BLaER1 treated with 17β-estradiol and CSF1 and Interleukin-3, amounts not matched to agents 10 nM and 100 nM (cell line): ENCODE measurements around the gene UTS2.
A peak's percentile ranks its signal among the peaks of the same experiment; 100 is the strongest.

Experiments
- H3K27ac ChIP-seq, 11 experiments: shearing (Covaris generic); formaldehyde crosslinking; 2 replicates each; pipeline ENCODE4 v1.8.1; 2022
- H3K27me3 ChIP-seq, 11 experiments: shearing (Covaris generic); formaldehyde crosslinking; 2 replicates each; pipeline ENCODE4 v1.8.1; 2022
- H3K36me3 ChIP-seq, 11 experiments: shearing (Covaris generic); formaldehyde crosslinking; 2 replicates each; pipeline ENCODE4 v1.8.1; 2022
- H3K4me1 ChIP-seq, 10 experiments: shearing (Covaris generic); formaldehyde crosslinking; 2 replicates each; pipeline ENCODE4 v1.8.1; 2022
- H3K4me2 ChIP-seq, 11 experiments: shearing (Covaris generic); formaldehyde crosslinking; 2 replicates each; pipeline ENCODE4 v1.8.1; 2022
- H3K4me3 ChIP-seq, 10 experiments: shearing (Covaris generic); formaldehyde crosslinking; 2 replicates each; pipeline ENCODE4 v1.8.1; 2022
- H3K9ac ChIP-seq, 11 experiments: shearing (Covaris generic); formaldehyde crosslinking; 2 replicates each; pipeline ENCODE4 v1.8.1; 2022
- H3K9me3 ChIP-seq, 11 experiments: shearing (Covaris generic); formaldehyde crosslinking; replicated peaks in 1 of 11; 2 replicates each; pipeline ENCODE4 v1.8.1; 2022
- H4K20me1 ChIP-seq, 11 experiments: shearing (Covaris generic); formaldehyde crosslinking; 2 replicates each; pipeline ENCODE4 v1.8.1; 2022
- Cebpa-rat ChIP-seq, 11 experiments: shearing (Covaris generic); IDR thresholded peaks; 2 replicates each; pipeline ENCODE4 v1.8.1; 2022

The UTS2 gene

DNA sequence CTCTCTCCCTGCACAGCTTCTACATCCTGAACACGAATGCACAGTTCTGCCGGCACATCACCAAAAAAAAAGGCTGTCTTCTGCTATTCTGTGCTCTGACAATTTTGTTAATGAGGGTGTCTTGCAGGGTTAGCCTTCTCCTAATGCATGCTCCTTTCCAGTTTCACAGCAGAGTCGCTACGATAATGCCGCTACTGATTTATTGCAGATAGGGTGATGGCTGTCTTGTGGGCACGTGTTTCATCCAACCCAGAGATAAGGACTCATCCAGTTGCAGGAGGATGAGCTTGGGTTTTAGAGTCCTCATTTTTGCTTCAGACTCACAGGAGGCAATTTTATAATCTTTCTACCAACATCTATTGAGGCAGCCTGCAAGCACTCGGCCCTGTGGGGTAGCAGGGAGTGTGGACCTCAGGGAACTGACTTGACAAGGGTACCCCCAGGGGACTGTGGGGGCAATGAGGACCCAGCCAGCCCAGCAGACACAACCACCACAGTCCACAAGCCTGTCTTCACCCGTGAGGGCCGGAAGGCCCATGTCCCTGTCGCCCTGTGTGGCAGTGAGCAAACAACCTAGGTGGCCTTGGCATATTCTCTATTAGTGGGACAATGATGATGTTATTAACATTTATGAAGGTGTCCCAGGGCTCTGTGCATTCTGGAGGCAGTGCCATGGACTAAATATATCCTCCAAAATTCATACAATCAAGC is 15.4 kb upstream of the UTS2 start:
- Histone ChIP-seq H4K20me1 (no peaks in the 10 kb centered on the region), H3K36me3 (no peaks in the 10 kb centered on the region), H3K4me3 (no peak overlapping the region), H3K27ac (no peak overlapping the region), H3K9me3 (peaks cover 0 to 8% (median 0%) of the 10 kb centered on the region in 11 experiments; a peak in 3 of 22 replicates), H3K27me3 (no peaks in the 10 kb centered on the region), H3K4me2 (no peak overlapping the region), H3K4me1 (peaks cover 0 to 7% (median 0%) of the 10 kb centered on the region in 10 experiments; a peak in 1 of 20 replicates), H3K9ac (no peak overlapping the region)
- TF ChIP-seq Cebpa-rat (IDR thresholded peaks at IDR 0.05) = no peak

DNA sequence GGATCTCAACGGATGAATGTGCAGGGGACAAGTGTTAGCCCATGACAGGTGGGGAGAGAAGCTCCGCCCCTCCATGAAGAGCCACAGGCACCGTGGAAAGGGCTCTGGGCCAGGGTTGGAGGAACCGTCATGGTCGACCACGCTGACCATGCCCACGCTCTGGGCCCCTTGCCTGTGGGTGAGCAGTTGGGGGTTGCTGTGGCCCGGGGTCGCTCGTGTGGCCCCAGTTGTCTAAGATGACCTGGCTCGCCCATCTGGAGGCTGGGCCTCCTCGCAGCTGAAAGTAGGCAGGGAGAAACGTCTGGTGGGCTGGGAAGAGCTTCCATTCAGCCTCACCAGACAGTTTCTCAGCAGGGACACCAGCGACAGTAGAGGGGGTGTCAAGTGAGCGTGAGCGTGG is 13.1 kb upstream of the UTS2 start:
- Histone ChIP-seq H3K9ac (no peak overlapping the region), H4K20me1 (no peaks in the 10 kb centered on the region), H3K36me3 (no peaks in the 10 kb centered on the region), H3K27ac (no peak overlapping the region), H3K9me3 (peaks cover 0 to 8% (median 0%) of the 10 kb centered on the region in 11 experiments; a peak in 3 of 22 replicates), H3K4me2 (no peak overlapping the region), H3K4me1 (peaks cover 0 to 7% (median 0%) of the 10 kb centered on the region in 10 experiments; a peak in 1 of 20 replicates), H3K4me3 (no peak overlapping the region), H3K27me3 (no peaks in the 10 kb centered on the region)
- TF ChIP-seq Cebpa-rat (IDR thresholded peaks at IDR 0.05) = no peak

DNA sequence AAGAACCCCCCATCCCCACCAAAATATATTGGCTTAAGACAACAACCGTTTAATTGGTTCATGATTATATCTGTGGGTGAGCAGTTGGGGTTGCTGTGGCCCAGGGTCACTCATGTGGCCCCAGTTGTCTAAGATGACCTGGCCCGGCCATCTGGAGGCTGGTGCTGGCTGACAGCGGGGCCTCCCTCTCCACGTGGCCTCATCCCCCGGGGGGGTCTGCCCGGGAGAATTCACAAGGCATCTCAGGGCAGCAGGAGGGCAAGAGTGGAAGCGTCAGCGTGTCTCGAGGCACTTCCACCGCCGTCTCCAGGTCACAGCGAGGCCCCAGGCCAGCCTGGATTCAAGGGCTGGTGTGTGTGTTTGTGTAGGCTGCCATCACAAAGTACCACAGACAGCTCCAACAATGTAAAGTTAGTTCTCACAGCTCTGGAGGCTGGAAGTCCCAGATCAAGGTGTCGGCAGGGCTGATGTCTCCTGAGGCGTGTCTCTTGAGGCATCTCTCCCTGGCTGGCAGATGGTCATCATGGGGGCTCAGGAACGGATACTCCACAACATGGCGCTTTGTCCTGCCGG is 11.0 kb upstream of the UTS2 start:
- Histone ChIP-seq H3K9me3 (peaks cover 0 to 7% (median 0%) of the 10 kb centered on the region in 11 experiments; a peak in 3 of 22 replicates), H3K4me2 (no peak overlapping the region), H3K4me1 (peaks cover 0 to 7% (median 0%) of the 10 kb centered on the region in 10 experiments; a peak in 1 of 20 replicates)

DNA sequence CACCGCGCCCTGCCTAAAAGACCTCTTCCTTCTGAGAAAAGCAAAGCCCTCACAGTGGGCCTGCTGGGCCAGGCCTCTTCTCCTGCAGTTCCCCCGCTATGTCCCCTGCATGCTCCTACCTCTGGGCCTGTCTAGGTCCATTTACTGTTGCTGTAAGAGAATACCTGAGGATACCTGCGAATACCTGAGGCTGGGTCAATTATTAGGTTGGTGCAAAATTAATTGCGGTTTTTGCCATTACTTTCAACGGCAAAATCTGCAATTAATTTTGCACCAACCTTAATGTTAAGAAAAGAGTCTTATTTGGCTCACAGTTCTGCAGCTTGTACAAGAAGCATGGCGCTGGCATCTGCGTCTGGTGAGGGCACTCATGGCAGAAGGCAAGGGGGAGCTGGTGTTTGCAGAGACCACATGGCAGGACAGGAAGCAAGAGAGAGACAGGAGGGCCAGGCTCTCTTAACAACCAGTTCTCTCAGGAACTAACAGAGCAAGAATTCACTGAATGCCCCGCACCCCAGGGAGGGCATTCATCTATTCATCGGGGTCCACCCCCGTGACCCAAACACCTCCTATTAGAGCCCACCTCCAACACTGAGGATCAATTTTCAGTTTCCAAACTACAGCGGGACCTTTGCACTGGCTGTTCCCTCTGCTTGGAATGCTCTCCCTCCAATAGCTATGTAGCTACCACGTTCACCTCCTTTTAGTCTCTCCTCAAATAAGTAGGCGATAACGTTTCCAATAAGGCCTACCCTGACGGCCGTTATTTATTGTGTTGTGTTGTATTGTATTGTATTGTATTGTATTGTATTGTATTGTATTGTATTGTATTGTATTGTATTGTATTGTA is 9.6 kb upstream of the UTS2 start:
- H3K4me2 ChIP-seq = no peak overlapping the region
- H4K20me1 ChIP-seq = no peaks in the 10 kb centered on the region
- no peak overlapping the region for H3K9ac ChIP-seq
- H3K27me3 ChIP-seq = no peaks in the 10 kb centered on the region
- no peak overlapping the region for H3K4me3 ChIP-seq
- no peaks in the 10 kb centered on the region for H3K36me3 ChIP-seq
- TF ChIP-seq Cebpa-rat (IDR thresholded peaks at IDR 0.05) = no peak
- H3K4me1 ChIP-seq = peaks cover 0 to 7% (median 0%) of the 10 kb centered on the region in 10 experiments; a peak in 1 of 20 replicates
- H3K27ac ChIP-seq = no peak overlapping the region
- H3K9me3 ChIP-seq = 0 out of 22 replicates have a peak, but pooled peaks cover 0 to 4% (median 0%) of the 10 kb centered on the region in 11 experiments

More for the DNA sequence above, 11.0 kb upstream of the UTS2 start:
- no peak overlapping the region for H3K4me3 ChIP-seq
- H3K27me3 ChIP-seq = no peaks in the 10 kb centered on the region
- no peaks in the 10 kb centered on the region for H4K20me1 ChIP-seq
- no peaks in the 10 kb centered on the region for H3K36me3 ChIP-seq
- H3K27ac ChIP-seq = no peak overlapping the region
- no peak for TF ChIP-seq Cebpa-rat (IDR thresholded peaks at IDR 0.05)
- H3K9ac ChIP-seq = no peak overlapping the region

DNA sequence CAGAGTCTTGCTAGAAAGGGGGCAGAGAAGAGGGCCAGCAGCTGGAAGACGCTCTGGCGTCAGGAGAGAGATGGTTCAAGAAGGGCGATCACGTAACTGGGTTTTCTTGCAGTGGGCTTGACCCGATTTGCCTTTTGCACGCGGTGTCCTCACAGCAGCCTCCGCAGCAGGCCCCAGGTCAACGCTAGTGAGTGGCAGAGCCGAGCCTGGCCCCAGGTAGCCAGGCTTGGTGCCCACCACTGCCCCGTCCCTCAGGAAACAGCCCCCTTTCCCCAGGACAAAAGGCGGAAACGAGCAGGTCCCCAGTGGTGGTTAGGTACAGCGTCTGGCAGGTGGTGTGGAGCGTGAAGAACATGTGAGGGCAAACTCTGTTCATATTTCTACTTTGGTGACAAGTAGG is 8.6 kb upstream of the UTS2 start:
- Histone ChIP-seq H3K4me2 (no peak overlapping the region), H3K27ac (no peak overlapping the region), H3K9ac (no peak overlapping the region), H3K4me3 (no peak overlapping the region), H3K4me1 (peaks cover 3 to 13% (median 7%) of the 10 kb centered on the region in 10 experiments; a peak in 18 of 20 replicates), H3K9me3 (0 out of 22 replicates have a peak, but pooled peaks cover 0 to 3% (median 0%) of the 10 kb centered on the region in 11 experiments), H3K27me3 (no peaks in the 10 kb centered on the region), H3K36me3 (no peaks in the 10 kb centered on the region), H4K20me1 (no peaks in the 10 kb centered on the region)
- TF ChIP-seq Cebpa-rat (IDR thresholded peaks at IDR 0.05) = no peak

DNA sequence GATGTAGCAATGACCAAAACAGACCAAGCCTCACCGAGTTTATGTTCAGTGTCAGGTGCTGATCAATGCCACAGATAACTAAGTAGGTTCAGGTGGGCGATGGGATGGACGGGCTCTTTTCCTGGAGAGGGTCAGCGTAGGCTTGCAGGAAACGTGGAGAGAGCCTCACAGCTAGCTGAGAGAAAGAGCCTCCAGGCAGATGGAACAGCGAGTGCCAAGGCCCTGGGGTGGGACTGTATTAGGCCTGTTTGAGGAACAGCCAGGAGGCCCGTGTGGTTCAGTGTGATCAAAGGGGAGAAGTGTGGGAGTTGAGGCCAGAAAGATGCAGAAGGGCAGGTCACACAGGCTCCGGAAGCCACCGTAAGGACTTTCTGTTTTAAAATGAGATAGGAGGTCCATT is 7.3 kb upstream of the UTS2 start:
- TF ChIP-seq Cebpa-rat (IDR thresholded peaks at IDR 0.05) = no peak
- no peak overlapping the region for H3K27ac ChIP-seq
- H3K9ac ChIP-seq = no peak overlapping the region
- H3K27me3 ChIP-seq = no peaks in the 10 kb centered on the region
- no peak overlapping the region for H3K4me3 ChIP-seq
- H3K4me2 ChIP-seq = no peak overlapping the region
- H4K20me1 ChIP-seq = no peaks in the 10 kb centered on the region
- H3K36me3 ChIP-seq = no peaks in the 10 kb centered on the region
- peaks cover 10 to 19% (median 15%) of the 10 kb centered on the region in 10 experiments for H3K4me1 ChIP-seq
- H3K9me3 ChIP-seq = no peaks in the 10 kb centered on the region

DNA sequence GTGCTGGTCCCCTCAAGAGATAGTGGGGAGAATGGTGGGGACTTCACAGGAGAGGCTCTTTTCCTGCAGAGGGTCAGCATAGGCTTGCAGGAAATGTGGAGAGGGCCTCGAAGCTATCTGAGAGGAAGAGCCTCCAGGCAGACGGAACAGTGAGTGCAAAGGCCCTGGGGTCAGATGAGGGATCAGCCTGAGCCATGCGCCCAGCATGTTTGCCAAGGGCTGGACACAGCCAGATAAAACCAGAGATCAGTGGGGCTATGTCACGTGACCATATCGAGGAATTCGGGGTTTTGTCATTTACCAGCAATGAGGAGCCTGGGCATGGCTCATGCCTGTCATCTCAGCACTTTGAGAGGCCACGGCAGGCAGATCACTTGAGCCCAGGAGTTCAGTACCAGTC is 6.5 kb upstream of the UTS2 start:
- Histone ChIP-seq H3K9me3 (no peaks in the 10 kb centered on the region), H3K27me3 (no peaks in the 10 kb centered on the region), H3K4me2 (no peak overlapping the region), H3K36me3 (no peaks in the 10 kb centered on the region), H3K9ac (no peak overlapping the region), H3K4me1 (peaks cover 10 to 19% (median 15%) of the 10 kb centered on the region in 10 experiments), H3K4me3 (no peak overlapping the region), H3K27ac (no peak overlapping the region), H4K20me1 (no peaks in the 10 kb centered on the region)
- no peak for TF ChIP-seq Cebpa-rat (IDR thresholded peaks at IDR 0.05)

DNA sequence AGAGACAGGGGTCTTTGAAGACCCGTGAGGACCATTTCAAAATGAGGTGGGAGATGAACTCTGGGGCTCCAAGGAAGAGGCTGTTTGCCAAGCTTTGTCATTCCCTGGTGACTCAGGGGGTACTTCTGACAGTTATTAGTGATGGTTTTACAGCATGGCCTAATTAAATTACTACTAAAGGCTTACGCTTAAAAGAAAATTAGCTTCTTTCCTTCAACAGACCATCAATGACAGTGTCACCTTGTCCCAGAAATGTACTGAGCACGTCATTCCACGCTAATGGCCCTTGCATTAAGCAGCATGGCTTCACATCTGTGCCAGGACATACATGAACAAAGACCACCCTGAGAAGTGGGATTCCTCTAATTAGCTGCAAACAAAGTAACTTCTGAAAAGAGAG is 5.1 kb upstream of the UTS2 start:
- H3K4me3 ChIP-seq = no peak overlapping the region
- no peaks in the 10 kb centered on the region for H3K36me3 ChIP-seq
- H3K27me3 ChIP-seq = no peaks in the 10 kb centered on the region
- TF ChIP-seq Cebpa-rat (IDR thresholded peaks at IDR 0.05) = no peak
- no peaks in the 10 kb centered on the region for H3K9me3 ChIP-seq
- H3K4me1 ChIP-seq = peaks cover 10 to 20% (median 16%) of the 10 kb centered on the region in 10 experiments
- H3K27ac ChIP-seq = no peak overlapping the region
- no peak overlapping the region for H3K4me2 ChIP-seq
- no peaks in the 10 kb centered on the region for H4K20me1 ChIP-seq
- no peak overlapping the region for H3K9ac ChIP-seq

DNA sequence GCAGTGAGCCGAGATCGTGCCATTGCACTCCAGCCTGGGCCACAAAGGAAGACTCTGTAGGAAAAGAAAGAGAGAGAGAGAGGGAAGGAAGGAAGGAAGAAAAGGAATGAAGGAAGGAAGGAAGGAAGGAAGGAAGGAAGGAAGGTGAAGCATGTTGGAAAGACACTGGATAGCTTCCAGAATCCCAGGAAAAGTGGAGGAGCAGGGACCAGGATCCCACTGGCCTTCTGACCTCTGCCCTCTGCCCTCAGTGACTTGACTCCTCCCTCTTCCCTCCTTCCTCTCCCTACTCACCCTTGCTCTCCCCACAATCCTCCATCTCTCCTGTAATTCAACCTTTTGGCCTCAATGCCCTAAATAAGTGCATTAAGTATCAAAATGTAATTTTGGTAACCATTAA is 4.1 kb upstream of the UTS2 start:
- no peak overlapping the region for H3K4me3 ChIP-seq
- no peaks in the 10 kb centered on the region for H3K36me3 ChIP-seq
- H3K27ac ChIP-seq = no peak overlapping the region
- H3K9me3 ChIP-seq = no peaks in the 10 kb centered on the region
- H4K20me1 ChIP-seq = no peaks in the 10 kb centered on the region
- peaks cover 10 to 20% (median 16%) of the 10 kb centered on the region in 10 experiments for H3K4me1 ChIP-seq
- no peaks in the 10 kb centered on the region for H3K27me3 ChIP-seq
- no peak overlapping the region for H3K9ac ChIP-seq
- H3K4me2 ChIP-seq = peak overlapping the region in 8 of 11 experiments; percentile 52 to 77 (median 58); a peak in 12 of 22 replicates
- TF ChIP-seq Cebpa-rat (IDR thresholded peaks at IDR 0.05) = no peak
